ENCODE measurements around the gene ME1. TPM values are rescaled to one million over a fixed set of nuclear protein-coding genes. Genes with fewer than 3 reads are reported as not detected.
"Not testable (repeated sequence)": the region's sequence is repeated elsewhere in the genome, so short reads cannot be mapped to it uniquely, and the experiment has no call there.

Gene ME1
- polyA plus RNA-seq, 2 of the 4 experiments (the other 2 are of a cell fraction): 59.1 to 60.6 TPM

DNA sequence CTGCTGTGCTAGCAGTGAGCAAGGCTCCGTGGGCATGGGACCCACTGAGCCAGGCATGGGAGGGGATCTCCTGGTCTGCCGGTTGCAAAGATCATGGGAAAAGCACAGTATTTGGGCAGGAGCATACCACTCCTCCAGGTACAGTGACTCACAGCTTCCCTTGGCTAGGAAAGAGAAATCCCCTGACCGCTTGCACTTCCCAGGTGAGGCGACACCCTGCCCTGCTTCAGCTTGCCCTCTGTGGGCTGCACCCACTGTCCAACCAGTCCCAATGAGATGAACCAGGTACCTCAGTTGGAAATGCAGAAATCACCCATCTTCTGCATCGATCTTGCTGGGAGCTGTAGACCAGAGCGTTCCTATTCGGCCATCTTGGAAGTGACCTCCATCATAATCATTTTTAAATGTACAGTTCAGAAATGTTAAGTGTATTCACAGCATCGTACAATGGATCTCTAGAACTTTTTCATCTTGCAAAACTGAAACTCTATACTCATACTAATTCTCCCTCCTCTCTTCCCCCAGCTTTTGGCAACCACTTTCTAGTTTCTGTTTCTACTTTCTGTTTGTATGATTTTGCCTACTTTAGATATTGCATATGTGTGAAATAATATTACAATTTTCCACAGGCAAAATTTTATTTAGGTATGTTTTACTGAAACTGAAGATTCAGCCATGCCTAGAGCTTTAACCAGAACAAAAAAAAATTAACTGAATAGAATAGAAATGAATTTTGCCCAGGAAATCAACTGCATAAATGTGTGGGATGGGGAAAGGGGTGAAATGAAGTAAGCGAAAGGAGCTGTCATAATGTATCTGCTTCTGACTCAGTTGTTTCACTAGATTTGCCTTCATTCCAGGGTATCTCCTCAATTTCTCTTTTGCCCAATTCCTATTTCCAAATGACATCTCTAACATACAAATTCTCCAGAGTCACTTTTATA, 137.7 kb downstream of the ME1 start:
- ATAC-seq: no peak
- H3K4me2 ChIP-seq: no peak overlapping the region
- H3K27ac ChIP-seq: no peak overlapping the region
- H3K4me1 ChIP-seq: no peaks in the 10 kb centered on the region
- H3K9me3 ChIP-seq: no peaks in the 10 kb centered on the region
- CTCF ChIA-PET: no interaction called here
- 95% methylated on average over 7 of the region's 9 CpGs for WGBS (ENCODE audit: missing lambda C conversion rate)
- no peak for FAIRE-seq
- TF ChIP-seq TP53 (CRISPR knock-in tag; IDR thresholded peaks at IDR 0.05): no peak
- no peak for TF ChIP-seq TFCP2L1 (CRISPR knock-in tag; IDR thresholded peaks at IDR 0.05)
- TF ChIP-seq ZFP36 (IDR thresholded peaks at IDR 0.05; ENCODE audit: borderline replicate concordance, partially characterized antibody): no peak
- TF ChIP-seq HEYL (CRISPR knock-in tag; IDR thresholded peaks at IDR 0.05): no peak
- TF ChIP-seq HOXA7 (CRISPR knock-in tag; IDR thresholded peaks at IDR 0.05): no peak
- TF ChIP-seq ZNF302 (CRISPR knock-in tag; IDR thresholded peaks at IDR 0.05): no peak
- TF ChIP-seq, protein P1, sequence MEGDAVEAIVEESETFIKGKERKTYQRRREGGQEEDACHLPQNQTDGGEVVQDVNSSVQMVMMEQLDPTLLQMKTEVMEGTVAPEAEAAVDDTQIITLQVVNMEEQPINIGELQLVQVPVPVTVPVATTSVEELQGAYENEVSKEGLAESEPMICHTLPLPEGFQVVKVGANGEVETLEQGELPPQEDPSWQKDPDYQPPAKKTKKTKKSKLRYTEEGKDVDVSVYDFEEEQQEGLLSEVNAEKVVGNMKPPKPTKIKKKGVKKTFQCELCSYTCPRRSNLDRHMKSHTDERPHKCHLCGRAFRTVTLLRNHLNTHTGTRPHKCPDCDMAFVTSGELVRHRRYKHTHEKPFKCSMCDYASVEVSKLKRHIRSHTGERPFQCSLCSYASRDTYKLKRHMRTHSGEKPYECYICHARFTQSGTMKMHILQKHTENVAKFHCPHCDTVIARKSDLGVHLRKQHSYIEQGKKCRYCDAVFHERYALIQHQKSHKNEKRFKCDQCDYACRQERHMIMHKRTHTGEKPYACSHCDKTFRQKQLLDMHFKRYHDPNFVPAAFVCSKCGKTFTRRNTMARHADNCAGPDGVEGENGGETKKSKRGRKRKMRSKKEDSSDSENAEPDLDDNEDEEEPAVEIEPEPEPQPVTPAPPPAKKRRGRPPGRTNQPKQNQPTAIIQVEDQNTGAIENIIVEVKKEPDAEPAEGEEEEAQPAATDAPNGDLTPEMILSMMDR (IDR thresholded peaks at IDR 0.05): no peak
- TF ChIP-seq RFX5 (IDR thresholded peaks at IDR 0.05): no peak
- no peak for DNase-seq (ENCODE audit: low read depth in 1 of 2, low spot score in 1 of 2)
- POLR2A ChIA-PET: no interaction called here
- no peak overlapping the region for H3K4me3 ChIP-seq

DNA sequence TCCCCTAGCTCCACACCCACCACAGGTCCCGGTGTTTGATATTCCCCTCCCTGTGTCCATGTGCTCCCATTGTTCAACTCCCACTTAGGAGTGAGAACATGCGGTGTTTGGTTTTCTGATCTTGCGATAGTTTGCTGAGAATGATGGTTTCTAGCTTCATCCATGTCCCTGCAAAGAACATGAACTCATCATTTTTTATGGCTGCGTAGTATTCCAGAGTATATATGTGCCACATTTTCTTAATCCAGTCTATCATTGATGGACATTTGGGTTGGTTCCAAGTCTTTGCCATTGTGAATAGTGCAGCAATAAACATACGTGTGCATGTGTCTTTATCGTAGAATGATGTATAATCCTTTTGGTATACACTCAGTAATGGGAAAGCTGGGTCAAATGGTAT, 143.6 kb downstream of the ME1 start:
- H3K9me3 ChIP-seq; ATAC-seq; POLR2A ChIA-PET; H3K4me2 ChIP-seq; FAIRE-seq; H3K4me3 ChIP-seq; H3K4me1 ChIP-seq; H3K27ac ChIP-seq; CTCF ChIA-PET; DNase-seq (ENCODE audit: low read depth in 1 of 2, low spot score in 1 of 2): not testable (repeated sequence)
- 97% methylated on average over 6 of the region's 6 CpGs for WGBS (ENCODE audit: missing lambda C conversion rate)

DNA sequence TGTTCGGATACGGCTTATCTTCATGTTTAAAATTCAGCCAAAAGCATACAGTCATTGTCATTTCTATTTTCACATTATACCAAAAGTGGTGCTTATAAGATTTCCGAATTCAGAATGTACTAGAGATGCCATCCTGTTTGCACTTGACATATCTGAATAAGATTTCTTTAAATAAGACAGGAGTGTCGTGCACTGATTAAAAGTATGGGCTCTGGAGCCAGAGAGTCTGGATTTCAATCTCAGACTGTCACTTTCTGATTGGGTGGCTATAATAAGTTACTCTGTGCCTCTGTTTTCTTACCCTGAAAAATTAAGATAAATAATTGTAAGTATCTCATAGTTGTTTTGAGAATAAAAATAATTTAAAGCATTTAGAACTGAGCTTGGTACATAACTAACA, 144.9 kb downstream of the ME1 start:
- ATAC-seq (no peak), DNase-seq (ENCODE audit: low read depth in 1 of 2, low spot score in 1 of 2) (no peak), FAIRE-seq (no peak)
- Histone ChIP-seq H3K9me3 (no peaks in the 10 kb centered on the region), H3K27ac (no peak overlapping the region), H3K4me3 (no peak overlapping the region), H3K4me1 (no peaks in the 10 kb centered on the region), H3K4me2 (no peak overlapping the region)
- POLR2A ChIA-PET: no interaction called here
- CTCF ChIA-PET: no interaction called here
- no peak for TF ChIP-seq ZC3H11A (IDR thresholded peaks at IDR 0.05)
- no peak for TF ChIP-seq NPAS2 (CRISPR knock-in tag; IDR thresholded peaks at IDR 0.05; ENCODE audit: borderline replicate concordance)
- TF ChIP-seq HOXB5 (CRISPR knock-in tag; IDR thresholded peaks at IDR 0.05): no peak
- no peak for TF ChIP-seq ZSCAN20 (CRISPR knock-in tag; IDR thresholded peaks at IDR 0.05)
- TF ChIP-seq PHF8 (IDR thresholded peaks at IDR 0.05; ENCODE audit: borderline replicate concordance, low read depth): no peak
- no peak for TF ChIP-seq CHD2 (IDR thresholded peaks at IDR 0.05; ENCODE audit: low read length, partially characterized antibody)
- TF ChIP-seq TP53 (CRISPR knock-in tag; IDR thresholded peaks at IDR 0.05): no peak
- TF ChIP-seq FOSB (CRISPR knock-in tag; IDR thresholded peaks at IDR 0.05): no peak
- TF ChIP-seq JUNB (IDR thresholded peaks at IDR 0.05): no peak
- TF ChIP-seq CBX8 (IDR thresholded peaks at IDR 0.05): no peak
- TF ChIP-seq, protein P2, sequence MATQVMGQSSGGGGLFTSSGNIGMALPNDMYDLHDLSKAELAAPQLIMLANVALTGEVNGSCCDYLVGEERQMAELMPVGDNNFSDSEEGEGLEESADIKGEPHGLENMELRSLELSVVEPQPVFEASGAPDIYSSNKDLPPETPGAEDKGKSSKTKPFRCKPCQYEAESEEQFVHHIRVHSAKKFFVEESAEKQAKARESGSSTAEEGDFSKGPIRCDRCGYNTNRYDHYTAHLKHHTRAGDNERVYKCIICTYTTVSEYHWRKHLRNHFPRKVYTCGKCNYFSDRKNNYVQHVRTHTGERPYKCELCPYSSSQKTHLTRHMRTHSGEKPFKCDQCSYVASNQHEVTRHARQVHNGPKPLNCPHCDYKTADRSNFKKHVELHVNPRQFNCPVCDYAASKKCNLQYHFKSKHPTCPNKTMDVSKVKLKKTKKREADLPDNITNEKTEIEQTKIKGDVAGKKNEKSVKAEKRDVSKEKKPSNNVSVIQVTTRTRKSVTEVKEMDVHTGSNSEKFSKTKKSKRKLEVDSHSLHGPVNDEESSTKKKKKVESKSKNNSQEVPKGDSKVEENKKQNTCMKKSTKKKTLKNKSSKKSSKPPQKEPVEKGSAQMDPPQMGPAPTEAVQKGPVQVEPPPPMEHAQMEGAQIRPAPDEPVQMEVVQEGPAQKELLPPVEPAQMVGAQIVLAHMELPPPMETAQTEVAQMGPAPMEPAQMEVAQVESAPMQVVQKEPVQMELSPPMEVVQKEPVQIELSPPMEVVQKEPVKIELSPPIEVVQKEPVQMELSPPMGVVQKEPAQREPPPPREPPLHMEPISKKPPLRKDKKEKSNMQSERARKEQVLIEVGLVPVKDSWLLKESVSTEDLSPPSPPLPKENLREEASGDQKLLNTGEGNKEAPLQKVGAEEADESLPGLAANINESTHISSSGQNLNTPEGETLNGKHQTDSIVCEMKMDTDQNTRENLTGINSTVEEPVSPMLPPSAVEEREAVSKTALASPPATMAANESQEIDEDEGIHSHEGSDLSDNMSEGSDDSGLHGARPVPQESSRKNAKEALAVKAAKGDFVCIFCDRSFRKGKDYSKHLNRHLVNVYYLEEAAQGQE (IDR thresholded peaks at IDR 0.05): no peak
- TF ChIP-seq NR3C1 (IDR thresholded peaks at IDR 0.05): no peak
- TF ChIP-seq JUN (IDR thresholded peaks at IDR 0.05): no peak
- TF ChIP-seq, protein P3, sequence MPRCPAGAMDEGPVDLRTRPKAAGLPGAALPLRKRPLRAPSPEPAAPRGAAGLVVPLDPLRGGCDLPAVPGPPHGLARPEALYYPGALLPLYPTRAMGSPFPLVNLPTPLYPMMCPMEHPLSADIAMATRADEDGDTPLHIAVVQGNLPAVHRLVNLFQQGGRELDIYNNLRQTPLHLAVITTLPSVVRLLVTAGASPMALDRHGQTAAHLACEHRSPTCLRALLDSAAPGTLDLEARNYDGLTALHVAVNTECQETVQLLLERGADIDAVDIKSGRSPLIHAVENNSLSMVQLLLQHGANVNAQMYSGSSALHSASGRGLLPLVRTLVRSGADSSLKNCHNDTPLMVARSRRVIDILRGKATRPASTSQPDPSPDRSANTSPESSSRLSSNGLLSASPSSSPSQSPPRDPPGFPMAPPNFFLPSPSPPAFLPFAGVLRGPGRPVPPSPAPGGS (IDR thresholded peaks at IDR 0.05): no peak
- no peak for TF ChIP-seq GATA3 (IDR thresholded peaks at IDR 0.05; ENCODE audit: borderline replicate concordance)
- no peak for TF ChIP-seq EP300 (IDR thresholded peaks at IDR 0.05)
- TF ChIP-seq RAD21 (conservative IDR thresholded peaks at IDR 0.05 in 1 of 2, IDR thresholded peaks at IDR 0.05 in 1 of 2): no peak
- no peak for TF ChIP-seq TFCP2L1 (CRISPR knock-in tag; IDR thresholded peaks at IDR 0.05)
- 93% methylated on average over 4 of the region's 4 CpGs for WGBS (ENCODE audit: missing lambda C conversion rate)
